Measurements from ENCODE around the gene BZW1. TPM values are rescaled to one million over a fixed set of nuclear protein-coding genes. Genes with fewer than 3 reads are reported as not detected.
A peak's percentile ranks its signal among the peaks of the same experiment; 100 is the strongest.

The BZW1 gene
- total RNA-seq: 268 TPM

DNA sequence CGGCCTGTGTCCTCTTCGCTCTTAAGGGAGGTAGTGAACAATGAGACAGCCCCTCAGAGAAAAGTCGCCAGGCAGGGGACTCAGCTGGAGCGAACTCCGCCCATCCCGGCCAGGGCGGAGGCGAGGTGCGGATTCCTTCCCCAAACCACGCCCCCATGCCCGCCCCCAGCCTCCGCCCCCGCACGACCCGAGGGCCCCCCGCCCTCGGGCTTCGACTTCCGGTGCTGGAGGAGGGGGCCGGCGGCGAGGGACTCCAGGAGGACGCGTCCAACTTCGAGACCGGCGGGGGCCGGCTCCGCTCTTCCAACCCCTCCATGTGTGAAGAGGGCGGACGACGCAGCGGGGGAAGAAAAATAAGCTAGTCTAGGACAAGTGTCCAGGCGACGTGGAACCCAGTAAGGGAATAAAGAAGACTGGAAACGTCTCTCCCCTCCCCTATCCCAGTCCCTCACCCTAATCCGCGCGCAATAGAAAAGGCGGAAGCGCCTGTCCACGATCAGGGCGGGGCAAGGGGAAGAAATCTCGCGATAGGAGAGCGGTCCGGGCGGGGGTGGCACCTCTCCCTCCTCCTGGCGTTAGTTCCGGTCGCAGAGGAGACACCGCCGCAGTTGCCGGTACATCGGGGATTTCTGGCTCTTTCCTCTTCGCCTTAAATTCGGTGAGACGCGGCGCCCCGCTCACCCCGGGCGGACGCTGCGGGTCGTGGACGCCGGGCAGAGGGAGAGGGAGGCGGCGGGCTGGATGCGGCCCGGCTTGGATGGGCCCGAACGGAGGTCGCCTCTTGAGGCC lies at the start of gene BZW1:
Gene BZW1, plus strand, starts transcription at position 578 of the 789 bp plus-strand sequence. CDS start 1,308 bp downstream, outside the sequence.
- ATAC-seq: peak; percentile 96

GRCh38 chr2:200762127-200762526 lies 49.6 kb upstream of the BZW1 start:
- no peak for ATAC-seq

- no peak for ATAC-seq
Observed at GRCh38 chr2:200763422-200763821, 48.3 kb upstream of the BZW1 start.

DNA sequence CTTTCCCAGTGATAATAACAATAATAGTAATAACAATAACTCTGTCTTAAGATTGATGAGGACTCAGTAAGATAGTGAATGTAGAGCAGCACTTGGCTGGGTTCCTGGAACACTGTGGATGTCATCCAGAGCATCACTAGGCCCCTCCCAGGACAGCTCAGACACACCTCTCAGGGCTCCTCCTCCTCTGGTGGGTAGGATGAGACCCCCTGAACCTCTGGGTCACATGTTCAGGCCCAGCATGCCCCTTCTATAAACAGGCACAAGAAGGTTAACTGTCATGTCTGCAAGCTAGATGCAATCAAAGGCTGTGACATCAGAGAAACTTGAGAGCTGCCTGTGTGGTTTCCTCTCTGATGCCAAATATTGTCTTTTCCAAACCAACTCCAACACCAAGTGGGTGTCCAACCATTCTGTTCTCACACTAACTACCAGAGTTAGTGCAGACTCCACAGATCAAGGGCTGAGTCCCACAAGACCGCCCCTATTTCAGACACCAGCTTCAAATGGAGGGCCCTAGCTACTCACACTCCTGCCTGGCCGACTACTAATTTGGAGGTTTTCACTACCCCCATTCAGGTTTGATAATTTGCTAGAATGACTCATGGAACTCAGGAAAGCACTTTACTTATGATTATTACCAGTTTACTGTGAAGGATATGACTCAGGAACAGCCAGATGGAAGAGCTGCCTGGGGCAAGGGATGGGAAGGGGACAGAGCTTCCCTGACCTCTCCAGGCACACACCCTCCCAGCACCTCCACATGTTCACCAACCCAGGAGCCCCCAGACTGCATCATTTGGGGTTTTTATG lies 46.4 kb upstream of the BZW1 start:
- ATAC-seq: peak; percentile 90

DNA sequence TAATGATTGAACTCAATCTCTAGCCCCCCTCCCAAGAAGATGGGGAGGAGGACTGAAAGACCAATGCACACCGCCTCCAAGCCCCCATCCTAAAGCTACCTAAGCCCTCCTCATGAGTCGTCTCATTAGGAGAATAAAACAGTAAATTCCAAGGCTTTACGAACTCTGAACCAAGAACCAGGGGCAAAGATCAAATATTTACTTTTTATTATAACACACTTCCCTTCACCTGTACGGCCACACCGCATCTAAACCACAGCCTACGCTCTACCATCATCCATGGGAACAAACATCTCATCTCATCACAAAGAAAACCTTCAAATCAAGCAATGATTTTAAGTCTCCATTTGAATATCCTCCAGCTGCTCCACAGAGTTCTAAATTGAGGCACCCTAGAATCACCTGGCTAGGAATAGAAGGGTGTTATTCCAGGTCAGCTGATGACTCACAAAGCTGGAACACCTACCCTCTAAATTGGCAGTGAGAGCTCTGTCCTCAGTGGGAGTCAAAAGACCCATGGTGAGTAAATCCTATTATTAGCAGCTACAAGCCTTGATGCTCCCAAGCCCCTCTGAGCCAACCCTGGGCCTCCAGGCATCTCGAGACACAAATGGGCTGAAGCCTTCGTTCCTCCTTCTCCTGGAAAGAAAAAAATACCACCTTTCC lies 45.6 kb upstream of the BZW1 start:
- ATAC-seq: peak; percentile 69

- ATAC-seq: peak; percentile 58
Observed at GRCh38 chr2:200767111-200767885, 44.4 kb upstream of the BZW1 start.

DNA sequence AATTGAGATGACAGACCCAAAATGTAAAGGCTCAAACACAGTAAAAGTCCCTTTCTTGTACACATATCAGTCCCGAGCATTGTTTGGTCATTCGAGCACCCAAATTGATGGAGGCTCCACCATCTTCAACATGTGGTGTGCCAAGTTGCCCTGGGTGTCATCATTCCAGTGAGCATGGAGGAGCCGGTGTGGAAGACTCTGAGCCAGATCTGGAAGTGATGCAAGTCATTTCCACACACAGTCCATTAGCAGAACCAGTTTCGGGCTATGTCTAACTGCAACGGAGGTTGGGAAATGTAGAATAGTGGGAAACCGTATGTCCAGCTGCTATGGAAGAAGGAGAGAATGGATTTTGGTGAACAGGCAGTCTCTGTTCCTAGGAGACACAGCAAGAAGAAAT lies 40.9 kb upstream of the BZW1 start:
- peak; percentile 20 for ATAC-seq

GRCh38 chr2:200772620-200773019 lies 39.1 kb upstream of the BZW1 start:
- no peak for ATAC-seq

GRCh38 chr2:200773083-200773482 lies 38.6 kb upstream of the BZW1 start:
- no peak for ATAC-seq

DNA sequence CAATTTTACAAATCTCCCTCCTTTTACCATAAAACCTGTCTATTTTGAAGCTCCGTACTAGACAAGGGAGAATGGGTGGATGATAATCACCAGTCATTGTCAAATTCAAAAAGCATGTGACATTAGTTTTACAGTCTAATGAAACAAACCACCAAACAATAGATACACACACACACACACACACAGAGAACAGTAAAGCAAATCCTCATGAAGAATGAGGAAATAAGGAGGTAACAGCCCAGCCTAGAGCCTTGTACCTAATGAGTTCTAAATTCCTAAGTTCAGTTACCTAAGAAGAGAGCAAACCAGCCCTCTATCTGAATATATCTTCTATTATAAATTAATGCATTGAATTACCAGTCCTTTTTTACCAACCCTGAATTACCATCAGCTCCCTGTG lies 36.8 kb upstream of the BZW1 start:
- peak; percentile 69 for ATAC-seq

DNA sequence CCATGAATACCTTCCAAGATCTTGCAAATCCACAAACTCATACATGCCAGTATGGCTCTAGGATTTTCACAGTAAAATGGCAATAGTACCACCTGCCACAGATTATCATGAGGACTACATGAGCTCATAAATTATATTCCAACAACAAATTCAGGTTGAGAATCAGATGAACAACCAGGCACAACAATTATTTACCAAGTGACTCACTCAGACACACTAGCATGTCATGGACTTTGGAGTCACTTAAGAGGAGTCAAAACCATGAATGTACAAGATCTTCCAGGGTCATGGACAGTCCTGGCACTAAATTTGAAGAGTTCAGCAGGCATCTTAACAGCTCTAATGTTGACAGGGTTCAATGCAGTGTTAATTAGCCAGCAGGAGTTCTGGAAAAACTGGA lies 34.4 kb upstream of the BZW1 start:
- ATAC-seq: peak; percentile 56

DNA sequence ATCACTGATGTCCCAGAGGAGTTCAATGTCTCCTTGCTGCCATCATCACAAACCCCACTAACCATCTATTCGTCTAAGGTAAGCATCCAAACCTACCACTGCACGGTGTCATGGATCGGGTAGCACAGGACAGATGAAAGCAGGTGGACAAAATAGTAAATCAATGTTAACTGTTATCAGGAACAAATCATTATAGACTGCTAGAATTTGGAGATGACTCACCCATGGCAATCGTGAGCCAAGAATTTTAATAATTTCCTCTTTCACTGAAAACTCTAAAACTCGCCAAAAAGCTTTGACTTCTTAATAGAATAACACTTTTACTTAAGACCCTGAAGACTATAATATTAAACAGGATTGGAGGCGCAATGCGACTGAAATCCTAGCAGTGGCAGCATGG lies 33.7 kb upstream of the BZW1 start:
- no peak for ATAC-seq

DNA sequence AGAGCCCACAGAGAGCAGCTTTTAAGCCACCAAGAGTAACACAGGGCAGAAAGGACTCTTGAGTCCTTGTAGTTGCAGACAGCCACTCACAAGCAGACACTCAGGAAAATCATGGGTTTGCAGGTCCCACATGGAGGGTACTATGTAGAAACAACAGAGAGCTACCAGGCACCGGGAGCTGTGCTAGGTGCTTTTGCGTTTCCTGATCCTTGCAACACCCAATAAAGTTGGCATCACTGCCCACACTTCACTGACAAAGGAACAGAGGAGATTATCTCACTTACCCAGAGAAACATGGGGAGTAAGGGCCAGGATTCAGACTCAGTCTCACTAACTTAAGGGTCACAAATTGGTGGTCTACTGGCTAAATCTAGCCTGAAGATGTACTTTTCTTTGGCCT lies 32.5 kb upstream of the BZW1 start:
- no peak for ATAC-seq

- no peak for ATAC-seq
Observed at GRCh38 chr2:200781616-200782015, 30.1 kb upstream of the BZW1 start.

- ATAC-seq: no peak
Observed at GRCh38 chr2:200782251-200782650, 29.5 kb upstream of the BZW1 start.

GRCh38 chr2:200784215-200784614 lies 27.5 kb upstream of the BZW1 start:
- ATAC-seq: no peak

DNA sequence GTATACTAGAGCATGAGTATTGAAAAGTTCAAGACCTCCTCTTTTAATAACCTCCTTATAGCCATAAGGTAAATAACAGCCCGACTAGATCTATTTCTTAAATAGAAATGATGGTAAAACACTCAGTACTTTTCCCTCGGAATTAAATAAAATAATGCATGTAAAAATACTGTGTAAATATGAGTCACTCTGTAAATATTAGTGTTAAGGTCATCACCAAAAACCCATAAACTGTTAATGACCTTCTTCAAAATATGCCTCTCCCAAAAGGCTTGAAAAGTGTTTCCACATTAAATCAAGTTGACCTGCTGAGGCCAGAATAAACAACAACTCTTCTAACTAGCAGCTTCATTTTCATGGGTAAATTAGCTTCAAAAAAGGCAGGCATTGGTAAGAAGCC lies 25.3 kb upstream of the BZW1 start:
- ATAC-seq: peak; percentile 35

DNA sequence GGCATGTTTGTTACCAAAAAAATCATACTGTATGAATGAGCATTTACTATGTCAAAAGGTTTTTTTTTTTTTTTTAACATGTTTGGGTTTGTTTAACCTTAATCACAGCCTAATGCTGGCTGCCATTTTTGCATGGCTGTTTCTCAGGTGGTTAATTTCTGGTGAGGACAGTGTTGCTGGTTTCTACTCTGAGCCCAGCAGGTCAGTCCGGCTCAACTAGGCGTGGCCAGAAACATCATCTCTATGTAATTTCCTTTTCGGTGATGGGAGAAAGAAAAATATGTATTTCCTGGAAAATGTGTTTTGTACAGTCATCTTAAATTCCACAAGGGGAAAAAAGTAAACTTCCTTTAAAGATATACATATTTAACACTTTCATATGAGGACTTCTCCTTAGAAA lies 24.9 kb upstream of the BZW1 start:
- peak; percentile 81 for ATAC-seq

DNA sequence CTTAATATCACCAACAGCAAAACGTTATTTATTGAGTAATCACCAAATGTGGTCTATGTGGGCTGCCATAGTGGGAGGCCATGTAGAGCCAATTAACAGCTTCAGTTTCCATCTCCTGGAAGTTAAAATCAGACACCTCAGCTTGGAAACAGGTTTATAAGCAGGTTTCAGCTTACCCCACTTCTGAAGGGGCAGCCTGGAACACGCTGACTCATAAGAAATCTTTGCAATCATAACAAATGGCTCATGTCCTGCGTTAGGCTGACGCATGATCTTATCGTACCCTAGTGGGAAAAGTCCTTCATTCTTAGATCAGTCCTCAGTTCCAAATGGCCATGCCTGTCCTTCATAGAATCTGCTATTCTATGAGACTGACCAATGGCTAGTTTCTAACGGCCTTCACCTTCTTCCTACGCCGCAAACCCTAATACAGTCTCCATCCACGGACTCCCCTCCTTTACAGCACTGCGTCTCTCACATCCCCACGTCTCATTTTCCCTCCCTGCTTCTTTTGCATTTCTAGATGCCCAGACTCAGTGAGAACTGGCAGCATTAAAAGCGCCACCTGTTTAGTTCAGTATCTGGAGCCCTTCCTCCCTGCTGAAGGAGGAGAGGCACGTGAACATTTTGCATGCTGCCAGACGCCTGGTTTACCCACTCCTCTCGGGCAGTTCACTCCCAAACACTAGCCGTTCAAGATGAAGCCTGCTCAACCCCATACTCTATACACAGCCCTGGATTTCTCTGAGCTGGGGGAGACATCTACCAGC lies 24.2 kb upstream of the BZW1 start:
- ATAC-seq: peak; percentile 92

- peak; percentile 61 for ATAC-seq
Observed at GRCh38 chr2:200788121-200788718, 23.5 kb upstream of the BZW1 start.

DNA sequence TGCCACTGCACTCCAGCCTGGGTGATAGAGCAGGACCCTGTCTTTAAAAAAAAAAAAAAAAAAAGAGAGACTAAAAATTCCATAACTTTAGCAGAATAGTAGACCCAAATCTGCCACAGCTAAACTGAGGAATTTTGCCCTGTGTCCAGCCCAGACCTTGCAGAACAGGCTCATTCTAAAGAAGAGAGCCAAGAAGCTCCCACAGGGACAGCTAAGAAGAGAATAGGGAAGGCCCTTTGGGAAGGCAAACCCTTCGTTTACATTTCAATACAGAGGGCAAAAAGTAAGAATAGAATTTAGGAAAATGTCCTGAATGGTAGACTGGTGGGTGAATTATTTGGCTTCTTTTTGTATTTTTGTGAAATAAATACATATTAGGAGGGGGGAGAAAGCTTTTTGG lies 21.5 kb upstream of the BZW1 start:
- no peak for ATAC-seq

Measured in esophagus mucosa (tissue), 1 donor.